Measurements from ENCODE around the gene EFCAB9.

Gene EFCAB9

GRCh38 chr5:172245046-172245445 lies 51.1 kb downstream of the EFCAB9 start:
- DNase-seq = no peak

- no peak for DNase-seq
Measured at GRCh38 chr5:172245703-172246125, 51.7 kb downstream of the EFCAB9 start.

GRCh38 chr5:172248637-172249036 lies 54.7 kb downstream of the EFCAB9 start:
- DNase-seq = no peak

GRCh38 chr5:172251419-172251818 lies 57.4 kb downstream of the EFCAB9 start:
- DNase-seq = no peak

- no peak for DNase-seq
Measured at GRCh38 chr5:172252501-172252900, 58.5 kb downstream of the EFCAB9 start.
